GM21737 (cell line): ENCODE results near the gene CAPZB.
"Not testable (repeated sequence)": the region's sequence is repeated elsewhere in the genome, so short reads cannot be mapped to it uniquely, and the experiment has no call there.

Source experiments
- ATAC-seq: cut with Tn5 transposase; IDR thresholded peaks from one replicate; pipeline ENCODE4 v1.9.1; 2021; ENCODE audit warnings: mild to moderate bottlenecking, moderate library complexity; ENCODE audit not compliant: unreplicated experiment

The CAPZB gene

GRCh38 chr1:19315378-19316198 is 169.8 kb downstream of the CAPZB start:
- ATAC-seq = no peak

- no peak for ATAC-seq
Measured at GRCh38 chr1:19313961-19314882, 171.1 kb downstream of the CAPZB start.

GRCh38 chr1:19313636-19313959 is 171.7 kb downstream of the CAPZB start:
- ATAC-seq = no peak

DNA sequence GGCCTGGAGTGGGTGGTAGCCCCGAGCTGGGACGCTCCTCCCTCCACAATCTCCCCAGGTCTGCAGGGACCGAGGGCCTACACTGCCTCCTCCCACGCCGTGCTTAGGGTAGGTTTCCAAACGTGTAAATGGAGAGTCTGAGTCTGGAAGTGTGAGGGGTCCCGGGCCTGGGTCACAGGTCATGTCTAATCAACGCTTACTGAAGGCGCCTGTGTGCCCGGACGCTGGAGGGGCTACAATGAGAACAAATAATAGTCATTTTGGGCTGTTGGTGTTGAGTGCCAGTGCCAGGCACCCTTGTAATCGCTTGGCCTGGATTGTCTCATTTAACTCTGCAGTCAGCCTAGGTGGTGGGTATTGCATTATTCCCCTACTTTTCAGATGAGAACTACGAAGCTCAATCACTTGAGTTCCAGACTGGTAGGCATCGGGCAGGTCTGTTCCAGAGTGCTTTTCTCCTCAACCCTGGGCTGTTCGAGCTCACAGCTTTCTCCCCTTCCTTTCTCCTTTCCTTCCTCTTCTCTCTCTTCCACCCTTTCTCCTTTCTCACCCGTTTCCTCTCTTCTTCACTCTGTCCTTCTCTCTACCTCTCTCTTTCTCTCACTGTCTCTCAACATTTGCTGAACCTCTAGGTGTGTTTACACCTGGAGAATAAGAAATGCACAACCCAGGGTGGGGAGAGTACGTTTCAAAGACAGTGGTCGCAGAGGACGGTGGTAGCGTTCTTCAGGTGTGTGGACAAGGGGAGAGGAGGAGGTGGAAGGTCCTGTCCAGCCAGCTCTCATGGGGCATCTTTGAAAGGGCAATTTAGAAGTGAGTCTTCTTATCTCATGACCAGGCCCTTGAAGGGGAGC is 172.3 kb downstream of the CAPZB start:
- peak; percentile 9 for ATAC-seq

DNA sequence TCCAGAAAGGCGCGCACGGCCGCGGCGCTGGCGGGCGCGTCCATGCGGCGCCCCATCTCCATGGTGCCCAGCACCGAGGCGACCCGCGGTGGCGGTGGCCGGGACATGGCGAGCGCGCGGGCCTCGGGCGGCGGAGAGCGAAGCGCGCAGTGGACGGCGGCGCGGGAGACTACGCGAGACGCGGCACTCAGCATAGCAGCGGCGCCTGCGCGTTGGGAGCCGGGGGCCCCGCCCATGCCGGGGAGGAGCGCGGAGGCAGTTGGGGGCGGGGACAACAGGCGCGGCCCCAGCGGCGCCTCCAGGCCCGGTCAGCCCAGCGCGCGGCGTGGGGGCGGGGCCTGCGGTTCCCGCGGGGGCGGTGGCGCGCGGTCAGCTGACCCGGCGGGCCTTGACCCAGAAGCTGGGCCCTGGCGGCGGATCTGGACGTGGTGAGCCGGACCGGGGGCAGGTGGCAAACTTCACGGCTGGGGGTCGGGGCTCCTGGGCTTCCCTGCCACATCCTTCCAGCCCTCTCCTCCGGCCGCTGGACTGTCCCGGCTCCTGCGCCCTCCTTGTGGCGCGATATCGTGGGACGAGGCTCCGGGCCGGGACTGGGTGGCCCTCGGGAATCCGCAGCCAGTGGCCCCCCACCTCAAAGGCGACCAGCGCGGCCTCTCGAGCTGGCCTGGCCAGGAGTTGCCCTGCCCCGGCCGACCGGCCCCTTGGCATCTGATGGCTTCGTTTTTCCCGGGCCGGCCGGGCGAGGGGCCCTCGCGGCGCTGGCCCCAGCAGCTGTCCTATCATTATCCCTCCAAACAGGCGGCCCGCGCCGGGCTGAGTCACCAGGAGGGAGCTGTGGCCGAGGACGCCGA is 173.2 kb downstream of the CAPZB start, which contains the start of the genes AKR7A2 and SLC66A1:
Gene AKR7A2 (minus strand): TSS at position 214 of the 851 bp plus-strand sequence. CDS start 20 bp downstream, at position 194.
Gene SLC66A1 (plus strand): TSS at position 396 of the 851 bp plus-strand sequence. CDS start 5,352 bp downstream, outside the sequence.
- ATAC-seq = peak; percentile 75

- peak; percentile 1 for ATAC-seq
Measured at GRCh38 chr1:19311503-19311930, 173.8 kb downstream of the CAPZB start.

DNA sequence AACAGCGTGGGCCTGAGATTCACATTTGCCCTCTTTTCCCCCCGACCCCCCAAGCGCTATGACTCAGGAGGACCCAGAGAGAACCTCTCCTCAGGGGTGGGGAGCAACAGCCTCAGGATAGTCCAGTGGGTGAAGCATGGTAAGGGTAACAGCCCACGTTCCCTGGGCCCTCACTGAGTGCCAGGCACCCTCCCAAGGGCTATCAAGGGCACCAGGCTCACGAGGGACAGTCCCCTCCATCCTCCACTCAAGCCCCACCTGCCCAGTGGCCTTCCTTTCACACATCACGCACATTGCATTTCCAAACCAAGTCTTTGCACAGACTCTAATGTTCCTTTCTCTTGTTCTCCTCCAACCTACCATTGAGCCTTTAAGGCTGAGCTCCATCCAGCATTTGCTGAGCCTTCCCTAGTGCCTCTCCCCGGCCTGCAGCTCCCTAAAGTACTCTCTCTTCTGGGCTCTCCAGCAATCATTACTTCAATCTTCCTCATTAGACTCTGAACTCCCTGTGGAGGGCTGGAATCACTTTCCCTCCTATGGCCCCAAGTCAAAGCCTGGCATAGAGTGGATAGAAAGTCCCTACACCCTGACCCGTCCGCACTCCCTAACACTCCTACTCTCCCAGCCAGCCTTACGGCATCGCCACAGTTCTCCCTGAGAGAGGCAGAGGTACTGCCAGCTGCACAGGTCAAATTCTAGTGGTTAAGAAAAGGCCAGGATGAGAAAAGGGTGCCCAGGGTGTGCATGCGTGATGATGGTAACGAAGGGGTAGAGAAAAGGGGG is 174.4 kb downstream of the CAPZB start:
- ATAC-seq = no peak

- no peak for ATAC-seq
Measured at GRCh38 chr1:19310061-19310460, 175.3 kb downstream of the CAPZB start.

DNA sequence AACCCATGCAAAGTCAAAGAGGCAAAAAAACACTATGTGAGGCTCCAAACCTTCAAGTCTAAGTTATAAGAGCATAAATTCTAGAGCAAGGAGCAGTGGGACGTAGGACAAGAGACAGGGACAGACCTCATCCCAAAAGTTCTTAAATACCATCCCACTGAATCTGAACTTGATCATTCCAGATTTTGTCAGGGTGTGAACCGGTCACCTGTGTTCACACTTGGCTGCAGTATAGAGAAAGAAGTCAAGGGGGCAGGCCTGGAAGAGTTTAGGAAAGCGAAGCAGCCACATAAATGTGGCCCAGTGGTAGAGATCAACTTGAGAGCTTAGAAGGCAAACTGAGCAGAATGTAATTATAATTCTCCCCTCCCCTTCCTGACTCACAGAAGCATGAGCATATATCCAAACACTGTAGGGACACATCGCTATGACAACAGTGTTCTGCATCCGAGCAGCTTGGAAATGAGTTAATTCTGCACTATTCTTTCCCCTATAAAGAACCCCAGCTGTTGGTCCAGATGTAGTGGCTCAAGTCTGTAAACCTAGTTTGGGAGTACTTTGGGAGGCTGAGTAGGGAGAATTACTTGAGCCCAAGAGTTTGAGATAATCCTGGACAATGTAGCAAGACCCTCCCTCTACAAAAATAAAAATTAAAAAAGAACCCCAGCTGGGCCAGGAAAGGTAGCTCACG is 176.1 kb downstream of the CAPZB start:
- ATAC-seq = no peak

DNA sequence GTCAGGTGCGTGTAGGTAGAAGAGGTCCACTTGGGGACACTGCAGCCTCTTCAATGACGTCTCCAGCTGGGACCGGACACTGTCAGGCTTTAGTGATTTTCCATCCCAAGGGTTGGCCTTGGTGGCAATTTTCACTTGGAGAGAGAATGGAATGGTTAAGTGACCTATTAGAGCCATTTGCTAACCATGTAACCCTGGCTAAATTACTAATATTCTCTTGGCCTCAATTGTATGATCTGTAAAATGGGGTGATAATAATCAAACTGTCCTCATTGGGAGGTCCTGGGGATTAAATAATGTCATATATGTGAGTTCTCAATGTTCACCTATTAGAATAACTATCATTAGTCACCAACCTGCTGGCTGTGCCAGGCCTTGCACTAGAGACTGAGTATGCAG is 176.8 kb downstream of the CAPZB start:
- no peak for ATAC-seq

GRCh38 chr1:19307794-19308508 is 177.4 kb downstream of the CAPZB start:
- no peak for ATAC-seq

DNA sequence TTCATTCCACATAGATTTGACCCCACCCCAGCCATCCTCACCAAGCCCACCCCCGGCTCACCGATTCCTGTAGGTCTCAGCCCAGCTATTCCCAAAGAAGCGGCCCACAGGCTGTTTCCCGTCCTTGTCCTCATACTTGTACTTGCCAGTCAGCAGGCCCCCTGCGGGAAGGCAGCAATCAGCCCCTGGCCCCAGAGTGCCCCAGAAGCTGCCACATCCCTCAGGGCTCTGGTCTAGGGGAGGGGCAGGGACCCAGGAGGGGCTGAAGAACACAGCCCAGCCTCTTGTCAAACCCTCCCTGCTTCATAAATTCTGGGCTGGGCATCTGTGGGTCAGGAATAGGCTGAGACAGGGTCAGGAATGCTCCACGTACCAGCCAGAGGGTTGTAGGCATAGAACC is 178.4 kb downstream of the CAPZB start:
- no peak for ATAC-seq

GRCh38 chr1:19305880-19306279 is 179.5 kb downstream of the CAPZB start:
- no peak for ATAC-seq

- not testable (repeated sequence) for ATAC-seq
Measured at GRCh38 chr1:19304081-19304480, 181.3 kb downstream of the CAPZB start.

- no peak for ATAC-seq
Measured at GRCh38 chr1:19300211-19300610, 185.1 kb downstream of the CAPZB start.

DNA sequence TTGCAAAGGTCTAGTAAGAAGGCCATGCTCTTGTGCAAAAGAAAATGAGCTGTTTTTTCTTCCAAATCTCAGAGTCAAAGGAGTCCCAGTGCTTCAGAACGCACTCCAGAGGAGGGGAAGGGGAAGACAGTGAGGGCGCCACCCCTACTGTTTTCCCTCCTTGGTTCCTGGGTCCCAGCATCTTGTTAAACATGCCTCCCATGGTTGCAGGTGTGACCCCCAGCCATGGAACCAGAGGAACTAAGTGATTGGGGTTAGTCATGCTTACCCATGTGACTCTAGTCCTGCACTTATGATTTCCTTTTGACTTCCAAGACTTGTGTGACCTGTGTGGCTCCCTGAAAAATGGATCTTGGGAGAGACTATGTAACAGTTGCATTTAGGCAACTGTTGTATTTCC is 190.7 kb downstream of the CAPZB start:
- ATAC-seq = no peak

- ATAC-seq = no peak
Measured at GRCh38 chr1:19289244-19289643, 196.1 kb downstream of the CAPZB start.
